ENCODE data around the gene GP9. TPM values are rescaled to one million over a fixed set of nuclear protein-coding genes. Genes with fewer than 3 reads are reported as not detected.

GP9 gene
- total and polyA plus RNA-seq, 2 donors (not counting 1 experiment from before 2014, with no cell fraction given): not detected

DNA sequence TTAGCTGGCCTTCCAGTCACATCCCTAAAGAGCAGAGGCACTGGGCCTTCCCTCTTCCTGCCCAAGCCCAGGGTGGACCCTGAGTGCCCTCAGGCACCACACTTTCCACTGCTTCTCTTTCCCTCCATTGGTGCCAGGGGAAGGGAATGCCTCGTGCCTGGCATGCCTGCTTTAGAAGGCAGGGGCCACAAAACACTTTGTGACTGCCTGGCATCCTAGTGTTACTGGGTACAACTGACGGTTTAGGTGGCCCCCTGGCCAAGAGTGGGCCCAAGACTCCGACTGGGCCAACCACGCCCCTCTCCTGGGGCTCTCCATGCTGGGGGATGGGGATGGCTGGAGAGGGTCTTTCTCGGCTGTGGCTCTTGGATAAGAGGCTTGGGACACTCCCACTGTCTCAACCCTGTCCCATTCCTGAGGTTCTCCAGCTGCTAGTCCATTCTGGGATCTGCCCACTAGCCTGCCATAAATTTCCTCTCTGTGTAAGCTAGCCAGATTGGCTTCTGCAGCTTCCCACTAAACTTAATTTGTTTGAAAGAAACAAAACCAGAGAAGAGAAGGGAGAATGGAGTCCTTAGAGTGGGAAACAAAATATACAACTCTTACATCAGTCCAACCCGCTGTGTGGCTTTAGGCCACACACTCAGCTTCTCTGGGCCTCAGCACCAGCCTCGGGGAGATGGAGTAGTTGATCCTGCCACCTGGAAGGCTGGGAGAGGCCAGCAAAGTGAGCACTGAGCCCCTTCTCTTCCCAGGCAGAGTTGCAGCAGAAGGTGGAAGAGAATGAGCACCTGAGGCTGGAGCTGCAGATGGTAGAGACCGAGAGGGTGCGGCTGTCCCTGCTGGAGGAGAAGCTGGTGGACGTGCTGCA lies 24.1 kb upstream of the GP9 start:
- no peaks in the 10 kb centered on the region for H3K4me1 Mint-ChIP-seq
- no peak overlapping the region for H3K27ac Mint-ChIP-seq
- DNase-seq (no peak), ATAC-seq (ENCODE audit: low read depth) (no peak)
- intact Hi-C loops (cut with micrococcal nuclease): no loop called here
- Histone ChIP-seq H3K9ac (ENCODE audit: low read length) (no peak overlapping the region), H3K27ac (ENCODE audit: low read length in 2 of 2) (no peak overlapping the region), H3K9me3 (ENCODE audit: control extremely low read depth in 1 of 3, control insufficient read depth in 2 of 3, insufficient read depth in 1 of 3, low read length in 2 of 3) (peaks cover 0 to 6% (median 0%) of the 10 kb centered on the region in 3 donors), H4K20me1 (ENCODE audit: control insufficient read depth, insufficient read depth, low read length, poor library complexity, severe bottlenecking) (no peaks in the 10 kb centered on the region), H3K4me3 (ENCODE audit: control extremely low read depth in 1 of 5, extremely low read depth in 1 of 5, insufficient read depth in 1 of 5, low read depth in 2 of 5, low read length in 4 of 5) (no peak overlapping the region), H3K4me1 (ENCODE audit: control insufficient read depth in 2 of 2, insufficient read depth in 2 of 2, low read length in 2 of 2) (no peaks in the 10 kb centered on the region), H2AFZ (ENCODE audit: insufficient read depth, low read depth, low read length, poor library complexity, severe bottlenecking) (no peak overlapping the region), H3K27me3 (replicated peaks in 1 of 4; ENCODE audit: control extremely low read depth in 1 of 4, control insufficient read depth in 3 of 4, insufficient read depth in 4 of 4, low read length in 3 of 4) (peaks cover 0 to 17% (median under 1%) of the 10 kb centered on the region in 4 experiments), H3K36me3 (replicated peaks in 1 of 2; ENCODE audit: control extremely low read depth in 1 of 2, control insufficient read depth in 1 of 2, extremely low read depth in 1 of 2, insufficient read depth in 2 of 2, low read length in 1 of 2) (no peaks in the 10 kb centered on the region), H3K4me2 (replicated peaks; ENCODE audit: low read depth, low read length, poor library complexity, severe bottlenecking) (no peak overlapping the region), H3K79me2 (ENCODE audit: control insufficient read depth, insufficient read depth, low read length) (no peaks in the 10 kb centered on the region)
- ChIA-PET POLR2A (no interaction called here), CTCF (interaction anchor here (1.3 to 1.7 kb wide), 2 partner anchors 17 to 66 kb away, joined by 4 read pairs; no protein-coding TSS in a partner anchor)
- peaks cover 29% of the 10 kb centered on the region for H3K27me3 Mint-ChIP-seq
- no peak overlapping the region for H3K4me3 Mint-ChIP-seq
- 91% methylated on average over 9 of the region's 10 CpGs for WGBS (ENCODE audit: insufficient coverage)
- no peak for TF ChIP-seq EZH2 (IDR thresholded peaks at IDR 0.05; ENCODE audit: borderline replicate concordance, insufficient read depth, low read depth, low read length, poor library complexity, severe bottlenecking)
- no peak for TF ChIP-seq CTCF (IDR thresholded peaks at IDR 0.05)
- H3K9me3 Mint-ChIP-seq (ENCODE audit: insufficient read depth): no peaks in the 10 kb centered on the region

DNA sequence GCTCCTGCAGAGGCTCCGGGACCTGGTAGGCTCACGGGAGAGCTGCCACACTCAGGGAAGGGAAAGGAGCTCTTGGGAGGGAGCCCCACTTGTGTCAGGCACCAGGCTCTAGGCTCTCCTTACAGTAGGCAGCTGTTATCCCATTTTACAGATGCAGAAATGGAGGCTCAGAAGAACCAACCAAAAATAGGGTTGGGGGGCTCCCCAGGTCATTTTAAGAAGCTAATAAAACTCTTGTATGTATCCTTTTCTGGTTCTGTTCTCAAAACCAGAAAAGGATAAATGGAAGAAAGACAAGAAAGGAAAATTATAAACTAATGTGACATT lies 23.5 kb upstream of the GP9 start:
- intact Hi-C loops (cut with micrococcal nuclease): no loop called here

More for the DNA sequence above, 23.5 kb upstream of the GP9 start:
- ATAC-seq (ENCODE audit: low read depth): no peak
- ChIA-PET POLR2A (no interaction called here), CTCF (interaction anchor here (1.3 to 1.7 kb wide), 2 partner anchors 16 to 67 kb away, joined by 4 read pairs; no protein-coding TSS in a partner anchor)
- H3K27me3 Mint-ChIP-seq: peaks cover 34% of the 10 kb centered on the region
- H3K79me2 ChIP-seq (ENCODE audit: control insufficient read depth, insufficient read depth, low read length): no peaks in the 10 kb centered on the region
- H3K36me3 ChIP-seq (replicated peaks in 1 of 2; ENCODE audit: control extremely low read depth in 1 of 2, control insufficient read depth in 1 of 2, extremely low read depth in 1 of 2, insufficient read depth in 2 of 2, low read length in 1 of 2): no peaks in the 10 kb centered on the region
- no peak for DNase-seq
- no peak overlapping the region for H3K27ac ChIP-seq (ENCODE audit: low read length in 2 of 2)
- no peak overlapping the region for H2AFZ ChIP-seq (ENCODE audit: insufficient read depth, low read depth, low read length, poor library complexity, severe bottlenecking)
- no peaks in the 10 kb centered on the region for H3K4me1 Mint-ChIP-seq
- no peaks in the 10 kb centered on the region for H4K20me1 ChIP-seq (ENCODE audit: control insufficient read depth, insufficient read depth, low read length, poor library complexity, severe bottlenecking)
- 38% methylated on average over 2 of the region's 2 CpGs for WGBS (ENCODE audit: insufficient coverage)
- H3K9ac ChIP-seq (ENCODE audit: low read length): no peak overlapping the region
- no peaks in the 10 kb centered on the region for H3K4me1 ChIP-seq (ENCODE audit: control insufficient read depth in 2 of 2, insufficient read depth in 2 of 2, low read length in 2 of 2)
- H3K27me3 ChIP-seq (replicated peaks in 1 of 4; ENCODE audit: control extremely low read depth in 1 of 4, control insufficient read depth in 3 of 4, insufficient read depth in 4 of 4, low read length in 3 of 4): peaks cover 0 to 17% (median 3%) of the 10 kb centered on the region in 4 experiments
- TF ChIP-seq CTCF (IDR thresholded peaks at IDR 0.05) (no peak), EZH2 (IDR thresholded peaks at IDR 0.05; ENCODE audit: borderline replicate concordance, insufficient read depth, low read depth, low read length, poor library complexity, severe bottlenecking) (no peak)
- H3K4me3 Mint-ChIP-seq: no peak overlapping the region
- H3K27ac Mint-ChIP-seq: no peak overlapping the region
- peaks cover 0 to 6% (median 0%) of the 10 kb centered on the region in 3 donors for H3K9me3 ChIP-seq (ENCODE audit: control extremely low read depth in 1 of 3, control insufficient read depth in 2 of 3, insufficient read depth in 1 of 3, low read length in 2 of 3)
- H3K9me3 Mint-ChIP-seq (ENCODE audit: insufficient read depth): peaks cover under 1% of the 10 kb centered on the region
- H3K4me3 ChIP-seq (ENCODE audit: control extremely low read depth in 1 of 5, extremely low read depth in 1 of 5, insufficient read depth in 1 of 5, low read depth in 2 of 5, low read length in 4 of 5): no peak overlapping the region
- no peak overlapping the region for H3K4me2 ChIP-seq (replicated peaks; ENCODE audit: low read depth, low read length, poor library complexity, severe bottlenecking)

Data from B cell (primary cell).